Measurements from ENCODE around the gene PIK3IP1. TPM values are rescaled to one million over a fixed set of nuclear protein-coding genes. Genes with fewer than 3 reads are reported as not detected.

Gene PIK3IP1
- total RNA-seq, 1 donor from 2014 or later = 16.4 TPM

DNA sequence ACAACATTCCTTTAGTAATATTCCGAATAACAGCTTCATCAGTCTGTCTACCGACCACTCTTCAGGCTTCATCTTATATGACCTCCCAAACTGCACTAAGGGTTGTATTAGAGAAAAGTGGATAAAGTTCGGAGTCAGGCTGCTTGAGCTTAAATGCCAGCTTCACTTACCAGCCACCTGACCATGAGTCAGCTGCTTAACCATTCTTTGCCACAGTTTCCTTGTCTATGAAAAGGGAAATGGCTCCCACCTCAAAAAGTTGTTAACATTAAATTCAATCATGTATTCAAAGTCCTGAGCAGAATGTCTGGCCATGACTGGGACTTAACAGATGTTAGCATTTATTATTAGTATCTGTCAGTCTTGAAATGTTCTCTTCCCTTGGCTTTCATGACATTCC lies 59.3 kb downstream of the PIK3IP1 start:
- no peak overlapping the region for H3K27ac ChIP-seq
- DNase-seq (ENCODE audit: low spot score in 2 of 2) = no peak
- peaks cover 0 to 3% of the 10 kb centered on the region in 2 donors for H3K36me3 ChIP-seq
- TF ChIP-seq, protein P1, sequence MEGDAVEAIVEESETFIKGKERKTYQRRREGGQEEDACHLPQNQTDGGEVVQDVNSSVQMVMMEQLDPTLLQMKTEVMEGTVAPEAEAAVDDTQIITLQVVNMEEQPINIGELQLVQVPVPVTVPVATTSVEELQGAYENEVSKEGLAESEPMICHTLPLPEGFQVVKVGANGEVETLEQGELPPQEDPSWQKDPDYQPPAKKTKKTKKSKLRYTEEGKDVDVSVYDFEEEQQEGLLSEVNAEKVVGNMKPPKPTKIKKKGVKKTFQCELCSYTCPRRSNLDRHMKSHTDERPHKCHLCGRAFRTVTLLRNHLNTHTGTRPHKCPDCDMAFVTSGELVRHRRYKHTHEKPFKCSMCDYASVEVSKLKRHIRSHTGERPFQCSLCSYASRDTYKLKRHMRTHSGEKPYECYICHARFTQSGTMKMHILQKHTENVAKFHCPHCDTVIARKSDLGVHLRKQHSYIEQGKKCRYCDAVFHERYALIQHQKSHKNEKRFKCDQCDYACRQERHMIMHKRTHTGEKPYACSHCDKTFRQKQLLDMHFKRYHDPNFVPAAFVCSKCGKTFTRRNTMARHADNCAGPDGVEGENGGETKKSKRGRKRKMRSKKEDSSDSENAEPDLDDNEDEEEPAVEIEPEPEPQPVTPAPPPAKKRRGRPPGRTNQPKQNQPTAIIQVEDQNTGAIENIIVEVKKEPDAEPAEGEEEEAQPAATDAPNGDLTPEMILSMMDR (IDR thresholded peaks at IDR 0.05) = no peak
- H3K4me1 ChIP-seq = peaks cover 0 to 5% of the 10 kb centered on the region in 2 donors
- H3K9me3 ChIP-seq = no peaks in the 10 kb centered on the region
- intact Hi-C loops (cut with DNase I) = no loop called here
- no peaks in the 10 kb centered on the region for H3K27me3 ChIP-seq
- no peak overlapping the region for H3K4me3 ChIP-seq

Other genes starting within 250 kb of the PIK3IP1 start
- gene SMTN, start 211.2 kb downstream of the PIK3IP1 start, total RNA-seq = 671 TPM
- gene SELENOM, start 184.9 kb downstream of the PIK3IP1 start, total RNA-seq = 1,262 TPM
- 1.3 TPM for gene INPP5J, start 169.5 kb downstream of the PIK3IP1 start, total RNA-seq
- gene PLA2G3, start 152.0 kb downstream of the PIK3IP1 start, total RNA-seq = not detected
- 29.8 TPM for gene RNF185, start 132.3 kb downstream of the PIK3IP1 start, total RNA-seq
- 18.4 TPM for gene LIMK2, start 80.2 kb downstream of the PIK3IP1 start, total RNA-seq
- gene PATZ1, start 53.9 kb upstream of the PIK3IP1 start, total RNA-seq = 28.9 TPM
- 6.9 TPM for gene DRG1, start 107.1 kb upstream of the PIK3IP1 start, total RNA-seq
- gene EIF4ENIF1, start 197.4 kb upstream of the PIK3IP1 start, total RNA-seq = 12.7 TPM
- 31.0 TPM for gene SFI1, start 204.0 kb upstream of the PIK3IP1 start, total RNA-seq